HG03095 (cell line): ENCODE data around the gene BOLA1.
"Not testable (repeated sequence)": the region's sequence is repeated elsewhere in the genome, so short reads cannot be mapped to it uniquely, and the experiment has no call there.

ENCODE experiments used
- ATAC-seq: cut with Tn5 transposase; IDR thresholded peaks from one replicate; pipeline ENCODE4 v1.9.1; 2021; ENCODE audit warnings: moderate library complexity; ENCODE audit not compliant: unreplicated experiment

The BOLA1 gene

GRCh38 chr1:149899460-149900284 is at the start of gene BOLA1:
Gene BOLA1, plus strand, starts transcription at chr1:149899568. Its CDS starts 492 bp downstream, at chr1:149900060.
- ATAC-seq, result peak; percentile 95

GRCh38 chr1:149849947-149850360 is 49.4 kb upstream of the BOLA1 start:
- ATAC-seq, result no peak

- ATAC-seq, result peak; percentile 54
Observed at GRCh38 chr1:149850732-149851345, 48.5 kb upstream of the BOLA1 start.

- ATAC-seq, result peak; percentile 27
Observed at GRCh38 chr1:149851585-149852213, 47.7 kb upstream of the BOLA1 start.

- ATAC-seq, result peak; percentile 24
Observed at GRCh38 chr1:149852263-149852662, 47.1 kb upstream of the BOLA1 start.

GRCh38 chr1:149860271-149860670 is 39.1 kb upstream of the BOLA1 start:
- peak; percentile 11 for ATAC-seq

GRCh38 chr1:149860684-149861496 is 38.5 kb upstream of the BOLA1 start:
- peak; percentile 58 for ATAC-seq

- ATAC-seq, result peak; percentile 8
Observed at GRCh38 chr1:149861497-149862054, 37.8 kb upstream of the BOLA1 start.

GRCh38 chr1:149866887-149867286 is 32.5 kb upstream of the BOLA1 start:
- not testable (repeated sequence) for ATAC-seq

- not testable (repeated sequence) for ATAC-seq
Observed at GRCh38 chr1:149873060-149873459, 26.3 kb upstream of the BOLA1 start.

- no peak for ATAC-seq
Observed at GRCh38 chr1:149877211-149877946, 22.0 kb upstream of the BOLA1 start.

- no peak for ATAC-seq
Observed at GRCh38 chr1:149879556-149879955, 19.8 kb upstream of the BOLA1 start.

GRCh38 chr1:149881876-149882275 is 17.5 kb upstream of the BOLA1 start:
- no peak for ATAC-seq

- ATAC-seq, result no peak
Observed at GRCh38 chr1:149883598-149884247, 15.6 kb upstream of the BOLA1 start.

GRCh38 chr1:149884433-149885338 is 14.7 kb upstream of the BOLA1 start:
- no peak for ATAC-seq

GRCh38 chr1:149885339-149886120 is 13.8 kb upstream of the BOLA1 start:
- ATAC-seq, result no peak

- not testable (repeated sequence) for ATAC-seq
Observed at GRCh38 chr1:149886121-149886395, 13.3 kb upstream of the BOLA1 start.
